ENCODE results near the gene BBS10.
A peak's percentile ranks its signal among the peaks of the same experiment; 100 is the strongest.

BBS10 gene

GRCh38 chr12:76348079-76348901 is at the start of gene BBS10:
Gene BBS10 (minus strand): TSS chr12:76348415. CDS start chr12:76348358, 57 bp downstream.
- Histone ChIP-seq H3K27ac (peak within 1 kb of the TSS; percentile 87), H3K4me3 (ENCODE audit: low read depth in 1 of 2, low read length in 1 of 2) (peak within 1 kb of the TSS; percentile 74 to 80), H3K27me3 (no peaks in the 10 kb centered on the region), H3K36me3 (peaks cover 10% of the 10 kb centered on the region), H3K4me1 (ENCODE audit: control insufficient read depth in 1 of 2, insufficient read depth in 1 of 2, low read depth in 1 of 2, low read length in 1 of 2) (peaks cover 17 to 18% of the 10 kb centered on the region in 2 experiments), H3K9me3 (no peaks in the 10 kb centered on the region)
- TF ChIP-seq, protein P1, sequence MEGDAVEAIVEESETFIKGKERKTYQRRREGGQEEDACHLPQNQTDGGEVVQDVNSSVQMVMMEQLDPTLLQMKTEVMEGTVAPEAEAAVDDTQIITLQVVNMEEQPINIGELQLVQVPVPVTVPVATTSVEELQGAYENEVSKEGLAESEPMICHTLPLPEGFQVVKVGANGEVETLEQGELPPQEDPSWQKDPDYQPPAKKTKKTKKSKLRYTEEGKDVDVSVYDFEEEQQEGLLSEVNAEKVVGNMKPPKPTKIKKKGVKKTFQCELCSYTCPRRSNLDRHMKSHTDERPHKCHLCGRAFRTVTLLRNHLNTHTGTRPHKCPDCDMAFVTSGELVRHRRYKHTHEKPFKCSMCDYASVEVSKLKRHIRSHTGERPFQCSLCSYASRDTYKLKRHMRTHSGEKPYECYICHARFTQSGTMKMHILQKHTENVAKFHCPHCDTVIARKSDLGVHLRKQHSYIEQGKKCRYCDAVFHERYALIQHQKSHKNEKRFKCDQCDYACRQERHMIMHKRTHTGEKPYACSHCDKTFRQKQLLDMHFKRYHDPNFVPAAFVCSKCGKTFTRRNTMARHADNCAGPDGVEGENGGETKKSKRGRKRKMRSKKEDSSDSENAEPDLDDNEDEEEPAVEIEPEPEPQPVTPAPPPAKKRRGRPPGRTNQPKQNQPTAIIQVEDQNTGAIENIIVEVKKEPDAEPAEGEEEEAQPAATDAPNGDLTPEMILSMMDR (IDR thresholded peaks at IDR 0.05) = peak; percentile 68

GRCh38 chr12:76391461-76391860 is 43.2 kb upstream of the BBS10 start:
- no peaks in the 10 kb centered on the region for H3K9me3 ChIP-seq
- H3K27ac ChIP-seq = no peak overlapping the region
- no peak overlapping the region for H3K4me3 ChIP-seq (ENCODE audit: low read depth in 1 of 2, low read length in 1 of 2)
- TF ChIP-seq, protein P1 (IDR thresholded peaks at IDR 0.05) = no peak
- no peaks in the 10 kb centered on the region for H3K27me3 ChIP-seq
- no peaks in the 10 kb centered on the region for H3K4me1 ChIP-seq (ENCODE audit: control insufficient read depth in 1 of 2, insufficient read depth in 1 of 2, low read depth in 1 of 2, low read length in 1 of 2)
- H3K36me3 ChIP-seq = peaks cover 92% of the 10 kb centered on the region

GRCh38 chr12:76387614-76388013 is 39.4 kb upstream of the BBS10 start:
- Histone ChIP-seq H3K4me3 (ENCODE audit: low read depth in 1 of 2, low read length in 1 of 2) (no peak overlapping the region), H3K27me3 (no peaks in the 10 kb centered on the region), H3K36me3 (peaks cover 96% of the 10 kb centered on the region), H3K9me3 (no peaks in the 10 kb centered on the region), H3K27ac (no peak overlapping the region), H3K4me1 (ENCODE audit: control insufficient read depth in 1 of 2, insufficient read depth in 1 of 2, low read depth in 1 of 2, low read length in 1 of 2) (no peaks in the 10 kb centered on the region)
- TF ChIP-seq, protein P1 (IDR thresholded peaks at IDR 0.05) = no peak

DNA sequence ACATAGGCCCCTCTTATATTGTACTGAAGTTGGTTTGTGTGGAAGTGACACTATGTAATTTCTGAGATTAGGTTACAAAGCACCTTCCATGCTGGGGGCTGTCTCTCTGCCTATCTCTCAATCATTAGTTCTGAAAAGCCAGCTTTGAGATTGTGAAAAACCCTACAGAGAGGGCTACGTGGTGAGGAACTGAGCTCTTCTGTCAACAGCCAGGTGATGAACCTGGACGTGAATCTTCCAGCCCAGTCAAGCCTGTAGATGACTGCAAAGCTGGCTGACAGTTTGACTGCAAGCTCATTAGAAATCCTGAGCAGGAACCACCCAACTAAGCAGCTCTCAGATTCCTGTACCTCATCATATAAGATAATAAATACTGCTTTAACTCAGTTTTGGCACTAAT is 36.3 kb upstream of the BBS10 start:
- H3K4me3 ChIP-seq (ENCODE audit: low read depth in 1 of 2, low read length in 1 of 2) = no peak overlapping the region
- TF ChIP-seq, protein P1 (IDR thresholded peaks at IDR 0.05) = no peak
- H3K36me3 ChIP-seq = peaks cover 86% of the 10 kb centered on the region
- H3K4me1 ChIP-seq (ENCODE audit: control insufficient read depth in 1 of 2, insufficient read depth in 1 of 2, low read depth in 1 of 2, low read length in 1 of 2) = no peaks in the 10 kb centered on the region
- no peaks in the 10 kb centered on the region for H3K27me3 ChIP-seq
- H3K27ac ChIP-seq = no peak overlapping the region
- H3K9me3 ChIP-seq = no peaks in the 10 kb centered on the region

DNA sequence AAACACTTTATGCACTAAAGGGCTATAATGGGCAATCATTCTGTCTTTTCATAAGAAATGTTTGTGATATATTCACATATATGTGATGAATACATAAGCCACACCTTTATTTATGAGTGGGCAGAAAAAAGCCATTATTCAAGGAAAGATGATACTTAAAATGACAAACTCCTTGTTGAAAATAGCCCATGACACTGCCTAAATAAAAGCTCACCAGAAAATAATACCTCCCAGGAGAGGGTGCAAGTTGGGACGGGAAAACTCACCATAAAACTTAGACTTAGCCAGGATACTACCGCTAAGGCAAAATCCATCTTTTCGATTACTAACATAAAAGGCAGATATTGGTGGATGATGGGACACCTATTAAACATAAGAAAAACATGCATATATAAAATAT is 35.8 kb upstream of the BBS10 start:
- H3K27ac ChIP-seq = no peak overlapping the region
- no peaks in the 10 kb centered on the region for H3K4me1 ChIP-seq (ENCODE audit: control insufficient read depth in 1 of 2, insufficient read depth in 1 of 2, low read depth in 1 of 2, low read length in 1 of 2)
- peaks cover 84% of the 10 kb centered on the region for H3K36me3 ChIP-seq
- H3K4me3 ChIP-seq (ENCODE audit: low read depth in 1 of 2, low read length in 1 of 2) = no peak overlapping the region
- H3K9me3 ChIP-seq = no peaks in the 10 kb centered on the region
- H3K27me3 ChIP-seq = no peaks in the 10 kb centered on the region
- TF ChIP-seq, protein P1 (IDR thresholded peaks at IDR 0.05) = no peak
